HG02678 (cell line): ENCODE measurements around the gene RBPJL.

Experiments used
- ATAC-seq: cut with Tn5 transposase; IDR thresholded peaks from one replicate; pipeline ENCODE4 v1.9.1; 2021; ENCODE audit warnings: mild to moderate bottlenecking, moderate library complexity; ENCODE audit not compliant: unreplicated experiment

Gene RBPJL

DNA sequence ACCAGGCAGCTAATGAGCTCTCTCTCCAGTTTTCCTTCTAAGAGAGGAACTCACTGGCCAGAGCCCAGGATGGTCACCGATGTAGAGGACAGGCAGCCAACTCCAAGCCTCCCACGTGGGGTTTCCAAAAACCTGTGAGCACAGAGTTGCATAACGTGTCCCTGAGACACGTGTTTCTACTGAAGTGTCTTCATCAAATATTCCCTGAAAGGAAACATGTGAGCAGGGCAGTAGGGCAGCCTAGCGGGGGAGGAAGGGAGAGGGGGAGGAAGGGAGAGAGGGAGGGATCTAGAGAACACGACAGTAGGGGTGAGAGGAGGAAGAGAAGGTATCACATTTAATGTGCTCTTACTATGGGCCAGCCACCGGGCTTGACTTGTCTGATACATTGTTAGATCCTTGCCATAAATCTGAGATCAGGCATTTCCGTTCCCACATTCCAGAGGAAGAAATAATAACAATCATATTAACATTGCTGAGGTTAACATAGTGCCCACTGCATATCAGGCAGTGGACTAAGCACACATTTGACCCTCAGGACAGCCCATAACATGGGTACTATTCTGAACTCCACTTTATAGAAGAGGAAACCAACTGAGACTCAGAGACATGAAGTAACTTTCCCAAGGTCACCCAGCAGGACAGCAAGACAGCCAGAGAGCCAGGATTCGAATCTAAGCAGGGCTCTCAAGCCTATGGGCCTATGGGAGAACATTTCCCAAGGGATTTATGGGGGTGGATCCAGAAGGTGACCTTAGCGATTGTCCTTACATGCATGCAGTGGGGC, 51.8 kb downstream of the RBPJL start:
- ATAC-seq = no peak

DNA sequence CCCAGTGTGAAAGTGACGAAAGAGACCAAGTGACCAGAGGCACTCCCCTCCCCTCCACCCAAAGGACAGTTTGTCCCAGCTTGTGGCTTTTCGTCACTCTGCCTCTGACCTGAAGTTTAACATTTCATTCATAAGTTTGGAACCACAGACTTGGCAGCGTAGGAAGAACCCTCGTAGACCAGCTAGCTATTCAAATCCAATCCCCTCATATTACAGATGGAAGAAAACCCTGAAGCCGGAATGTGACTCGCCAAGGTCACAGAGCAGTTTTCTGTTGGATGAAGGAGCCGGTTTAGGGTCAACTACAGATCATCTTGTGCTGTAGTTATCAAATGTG, 52.4 kb downstream of the RBPJL start:
- ATAC-seq = no peak

DNA sequence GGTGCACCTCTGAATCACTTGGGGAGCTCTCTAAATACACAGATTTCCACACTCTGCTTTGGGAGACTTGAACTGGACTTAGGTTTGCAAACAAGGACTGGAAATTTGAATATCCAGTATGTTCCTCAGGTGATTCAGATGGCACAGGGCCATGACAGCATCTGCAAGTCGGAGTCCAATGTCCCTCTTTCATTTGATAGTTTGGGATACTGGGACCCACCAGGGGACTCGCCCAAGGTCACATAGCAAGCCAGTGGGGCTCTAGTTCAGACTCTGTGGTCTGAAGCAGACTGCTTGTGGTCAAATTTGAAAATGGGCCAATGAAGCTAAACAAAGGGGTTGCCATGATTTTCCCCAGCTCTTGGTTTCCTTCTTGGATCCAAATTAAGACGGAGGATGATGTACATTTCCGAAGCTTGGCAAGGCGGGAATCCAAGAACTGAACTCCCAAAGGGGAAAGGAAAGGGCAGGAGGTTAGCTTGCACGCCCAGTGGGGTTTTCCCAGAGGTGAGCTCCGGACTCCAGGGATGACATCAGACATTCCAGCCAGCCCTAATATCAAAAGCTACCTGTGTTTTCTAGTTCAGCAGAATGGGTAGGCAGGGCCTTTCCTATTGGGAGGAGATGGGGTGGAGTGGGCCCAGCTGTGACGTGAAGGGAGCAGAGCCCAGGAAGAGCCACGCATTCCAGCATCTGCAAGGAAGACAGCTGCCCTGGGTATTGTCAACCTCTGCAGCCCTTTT, 52.9 kb downstream of the RBPJL start:
- no peak for ATAC-seq

DNA sequence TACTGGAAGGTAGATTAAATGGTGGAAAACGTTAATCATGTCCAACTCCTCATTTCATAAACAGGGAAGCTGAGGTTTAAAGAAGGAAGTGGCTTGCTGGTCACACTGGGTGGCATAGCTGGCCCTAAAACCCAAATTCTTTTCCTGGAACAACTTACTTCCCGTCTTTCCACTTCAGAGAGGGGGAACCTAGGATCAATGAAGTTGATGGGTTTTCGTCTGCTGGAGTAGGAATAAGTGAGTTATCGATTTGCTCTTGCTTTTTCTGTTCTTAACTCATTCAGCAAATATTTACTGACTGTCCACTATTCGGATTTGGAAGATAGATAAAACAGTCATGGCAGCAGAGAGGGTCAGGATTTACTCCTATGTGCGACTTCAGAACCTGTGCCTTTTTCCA, 55.2 kb downstream of the RBPJL start:
- ATAC-seq = no peak

DNA sequence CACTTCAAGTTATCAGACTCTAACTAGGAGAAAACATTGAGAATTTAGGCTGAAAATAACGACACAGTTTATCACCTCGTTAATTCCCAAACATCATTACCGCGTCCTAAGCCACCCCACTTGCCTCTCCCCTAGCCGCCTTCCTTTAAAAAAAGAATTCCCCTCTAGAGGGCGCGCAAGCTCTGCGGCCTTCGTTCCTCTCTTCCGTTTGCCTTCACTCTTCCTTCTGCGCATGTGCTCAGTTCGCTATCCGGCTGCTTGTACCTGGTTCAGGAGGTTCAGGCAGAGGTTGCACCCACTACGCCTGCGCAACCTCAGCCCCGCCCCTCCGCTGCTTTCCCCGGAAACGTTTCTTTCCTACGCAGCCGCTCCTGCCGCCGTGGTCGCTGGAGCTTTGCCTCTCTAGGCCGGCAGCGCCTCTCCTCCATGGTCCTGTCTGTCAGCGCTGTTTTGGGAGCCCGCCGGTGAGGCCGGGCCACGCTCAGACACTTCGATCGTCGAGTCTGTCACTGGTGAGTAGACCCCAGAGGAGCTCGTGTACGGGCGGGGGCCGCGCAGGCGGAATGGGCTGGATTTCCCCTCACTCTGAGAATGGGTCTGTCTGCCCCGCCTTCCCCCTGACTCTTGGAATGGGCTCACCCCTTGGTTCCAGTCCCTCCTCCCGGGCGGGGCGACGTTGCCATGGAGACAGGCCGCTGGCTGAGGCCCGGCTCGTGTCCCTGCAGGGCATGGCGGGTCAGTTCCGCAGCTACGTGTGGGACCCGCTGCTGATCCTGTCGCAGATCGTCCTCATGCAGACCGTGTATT, 56.4 kb downstream of the RBPJL start, which contains the start of gene SYS1:
SYS1 (plus strand) TSS at position 353 of the 807 bp plus-strand sequence; CDS start at position 729, 376 bp downstream.
- ATAC-seq = peak; percentile 90

DNA sequence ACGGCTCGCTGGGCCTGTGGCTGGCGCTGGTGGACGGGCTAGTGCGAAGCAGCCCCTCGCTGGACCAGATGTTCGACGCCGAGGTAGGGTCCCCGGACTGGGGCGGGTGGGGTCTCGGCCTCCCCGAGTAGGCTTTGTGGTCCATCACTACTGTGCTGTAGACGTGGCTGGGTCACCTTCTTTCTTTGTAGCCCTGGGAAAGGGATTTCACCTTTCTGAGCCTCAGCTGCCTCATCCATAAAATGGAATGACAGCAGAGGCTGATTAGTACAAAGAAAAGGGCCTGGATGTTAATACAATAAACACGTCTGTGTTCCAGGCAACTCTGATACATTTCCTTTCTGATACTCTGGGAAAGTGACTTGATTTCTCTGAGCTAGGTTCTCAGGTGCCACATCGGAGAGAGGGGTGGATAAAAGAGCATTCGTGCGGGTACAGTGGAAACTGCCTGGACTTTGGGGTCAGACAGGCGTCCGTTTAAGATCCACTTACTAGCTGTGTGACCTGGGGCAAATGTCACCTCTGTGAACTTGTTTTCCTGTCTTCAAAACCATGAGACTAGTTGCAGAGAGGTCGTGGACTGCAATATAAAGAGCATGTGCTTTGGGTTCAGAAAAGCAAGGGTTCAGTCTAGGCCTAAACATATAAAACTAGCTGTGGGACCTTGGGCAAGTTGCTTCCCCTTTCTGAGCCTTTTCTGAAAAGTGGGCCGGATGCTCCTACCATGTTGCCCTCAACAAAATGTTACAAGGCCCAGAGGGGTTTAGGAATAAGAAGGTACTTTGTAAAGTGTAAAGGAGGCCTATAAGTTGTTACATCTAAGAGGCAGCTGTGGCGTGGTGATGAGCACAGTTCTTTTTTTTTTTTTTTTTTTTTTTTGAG, 57.2 kb downstream of the RBPJL start:
- ATAC-seq = no peak

DNA sequence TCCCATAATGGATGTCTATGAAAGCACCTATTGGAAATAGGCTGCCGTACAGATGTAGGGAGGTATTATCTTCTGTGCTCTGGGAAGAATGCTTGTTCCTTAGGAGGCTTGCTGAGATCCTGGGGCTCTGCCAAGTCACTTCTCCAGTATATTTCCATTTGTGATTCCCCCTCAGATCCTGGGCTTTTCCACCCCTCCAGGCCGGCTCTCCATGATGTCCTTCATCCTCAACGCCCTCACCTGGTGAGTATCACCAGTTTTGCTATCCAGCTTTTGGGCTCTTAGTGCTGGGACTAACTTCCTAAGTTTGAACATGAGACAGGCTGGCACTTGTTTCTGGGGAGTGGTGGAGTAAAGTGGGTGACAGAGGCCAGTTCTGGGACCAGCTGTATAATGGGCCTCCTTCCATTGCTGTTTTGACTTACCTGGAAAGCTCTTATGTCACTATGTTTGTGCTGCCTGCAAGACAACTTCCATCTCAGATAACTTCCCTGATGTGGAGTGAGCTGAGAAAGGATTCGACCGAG, 58.9 kb downstream of the RBPJL start:
- ATAC-seq = no peak

DNA sequence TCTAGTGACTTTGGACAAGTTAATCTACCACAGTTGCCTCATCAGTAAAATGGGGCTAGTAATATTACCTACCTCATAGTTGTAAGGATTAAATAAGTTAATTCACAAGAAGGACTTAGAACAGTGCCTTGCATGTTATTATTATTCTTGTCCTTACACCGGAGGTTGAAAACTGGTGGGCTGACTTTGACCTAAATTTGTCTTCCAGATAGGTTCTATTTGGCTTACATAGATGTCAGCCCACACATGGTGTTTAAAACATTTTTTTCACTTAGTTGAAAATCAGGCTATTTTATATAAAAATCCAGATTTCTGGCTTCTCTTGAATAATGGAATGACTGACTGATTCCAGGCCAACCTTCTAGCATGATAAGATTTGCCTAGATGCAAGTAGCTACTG, 59.6 kb downstream of the RBPJL start:
- no peak for ATAC-seq

DNA sequence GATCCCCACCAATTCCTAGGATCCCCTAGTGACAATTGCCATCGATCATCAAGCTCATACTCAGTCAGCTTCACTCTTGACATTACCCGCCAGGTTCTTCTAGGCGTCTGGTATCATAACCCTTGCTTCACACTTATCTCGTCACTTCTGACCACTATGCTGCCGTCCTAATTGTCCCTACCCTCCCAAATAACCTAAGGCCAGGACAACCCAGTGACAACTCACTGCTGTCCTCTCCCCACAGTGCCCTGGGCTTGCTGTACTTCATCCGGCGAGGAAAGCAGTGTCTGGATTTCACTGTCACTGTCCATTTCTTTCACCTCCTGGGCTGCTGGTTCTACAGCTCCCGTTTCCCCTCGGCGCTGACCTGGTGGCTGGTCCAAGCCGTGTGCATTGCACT, 60.0 kb downstream of the RBPJL start:
- no peak for ATAC-seq

DNA sequence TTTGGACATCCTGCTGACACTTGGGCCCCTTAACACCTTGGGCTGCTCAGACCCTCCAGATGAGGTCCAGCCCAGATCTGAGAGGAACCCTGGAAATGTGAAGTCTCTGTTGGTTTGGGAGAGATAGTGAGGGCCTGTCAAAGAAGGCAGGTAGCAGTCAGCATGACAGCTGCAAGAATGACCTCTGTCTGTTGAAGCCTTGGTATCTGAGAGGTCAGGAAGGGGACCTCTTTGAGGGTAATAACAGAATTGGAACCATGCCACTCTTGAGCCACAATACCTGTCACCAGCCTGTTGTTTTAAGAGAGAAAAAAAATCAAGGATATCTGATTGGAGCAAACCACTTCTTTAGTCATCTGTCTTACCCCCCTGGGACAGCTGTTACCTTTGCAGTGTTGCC, 60.5 kb downstream of the RBPJL start:
- no peak for ATAC-seq
